OCI-LY1 (cell line): Measurements from ENCODE around the gene SLC22A17.

Source experiments
- H2AFZ ChIP-seq: fragments of 200-600 bp; sonication (generic), shearing (Covaris generic); 2 replicates; pipeline ENCODE4 v1.6.0; 2014; ENCODE audit warnings: antibody characterized with exemption, mild to moderate bottlenecking, low read length
- H3F3A ChIP-seq: fragments of 200-600 bp; sonication (generic), shearing (Covaris generic); 2 replicates; pipeline ENCODE4 v1.6.0; 2014; ENCODE audit warnings: mild to moderate bottlenecking, antibody characterized with exemption, low read length, moderate library complexity; ENCODE audit not compliant: insufficient read depth
- H3K27ac ChIP-seq: fragments of 200-600 bp; sonication (generic); 2 replicates; pipeline ENCODE4 v1.5.1; 2014; ENCODE audit warnings: low read length, mixed run types, mild to moderate bottlenecking, low read depth; ENCODE audit not compliant: poor library complexity, severe bottlenecking
- H3K27me3 ChIP-seq: fragments of 200-600 bp; sonication (generic); 2 replicates; pipeline ENCODE4 v1.6.0; 2014; ENCODE audit warnings: antibody characterized with exemption, mild to moderate bottlenecking, low read length, moderate library complexity; ENCODE audit not compliant: insufficient read depth
- H3K36me3 ChIP-seq: fragments of 200-600 bp; sonication (generic); 2 replicates; pipeline ENCODE4 v1.6.1; 2014; ENCODE audit warnings: mild to moderate bottlenecking, antibody characterized with exemption, low read length, moderate library complexity, mixed read lengths; ENCODE audit not compliant: insufficient read depth
- H3K4me1 ChIP-seq: fragments of 200-600 bp; sonication (generic); 2 replicates; pipeline ENCODE4 v1.5.1; 2014; ENCODE audit warnings: mild to moderate bottlenecking, low read length, moderate library complexity; ENCODE audit not compliant: insufficient read depth, severe bottlenecking
- H3K4me2 ChIP-seq: fragments of 200-600 bp; sonication (generic), shearing (Covaris generic); 2 replicates; pipeline ENCODE4 v1.6.1; 2014; ENCODE audit warnings: low read length
- H3K4me3 ChIP-seq: fragments of 200-600 bp; sonication (generic); 2 replicates; pipeline ENCODE4 v1.5.1; 2014; ENCODE audit warnings: low read length, low read depth, mild to moderate bottlenecking, mixed read lengths; ENCODE audit not compliant: poor library complexity, severe bottlenecking
- H3K79me2 ChIP-seq: fragments of 200-600 bp; shearing (Covaris generic); 2 replicates; pipeline ENCODE4 v1.6.1; 2016; ENCODE audit warnings: mixed run types, low read length, mixed read lengths; ENCODE audit not compliant: insufficient read depth
- H3K9ac ChIP-seq: fragments of 200-600 bp; sonication (generic), shearing (Covaris generic); 2 replicates; pipeline ENCODE4 v1.6.1; 2014; ENCODE audit warnings: mild to moderate bottlenecking, low read length, mixed read lengths
- H3K9me2 ChIP-seq: fragments of 200-600 bp; sonication (generic), shearing (Covaris generic); 2 replicates; pipeline ENCODE4 v1.6.1; 2014; ENCODE audit warnings: low read depth, mild to moderate bottlenecking, low read length, mixed read lengths
- H3K9me3 ChIP-seq: fragments of 200-600 bp; shearing (Covaris generic); 2 replicates; pipeline ENCODE4 v1.6.1; 2014; ENCODE audit warnings: low read length, mixed read lengths
- H4K20me1 ChIP-seq: fragments of 200-600 bp; sonication (generic), shearing (Covaris generic); 2 replicates; pipeline ENCODE4 v1.6.0; 2016; ENCODE audit warnings: mild to moderate bottlenecking, low read length; ENCODE audit not compliant: insufficient read depth
- EZH2 ChIP-seq: fragments of 200-600 bp; sonication (generic), shearing (Covaris generic); IDR thresholded peaks from 2 replicates; pipeline ENCODE4 v1.8.0; 2017; ENCODE audit warnings: borderline replicate concordance, mixed run types, mild to moderate bottlenecking, antibody characterized with exemption, low read length, moderate library complexity, mixed read lengths
- TF ChIP-seq, protein P1 (sequence below): fragments of 200-600 bp; sonication (generic), shearing (Covaris generic); IDR thresholded peaks from 2 replicates; pipeline ENCODE4 v1.5.1; 2017; ENCODE audit warnings: mild to moderate bottlenecking, antibody characterized with exemption, low read length, moderate library complexity, mixed read lengths

The SLC22A17 gene

DNA sequence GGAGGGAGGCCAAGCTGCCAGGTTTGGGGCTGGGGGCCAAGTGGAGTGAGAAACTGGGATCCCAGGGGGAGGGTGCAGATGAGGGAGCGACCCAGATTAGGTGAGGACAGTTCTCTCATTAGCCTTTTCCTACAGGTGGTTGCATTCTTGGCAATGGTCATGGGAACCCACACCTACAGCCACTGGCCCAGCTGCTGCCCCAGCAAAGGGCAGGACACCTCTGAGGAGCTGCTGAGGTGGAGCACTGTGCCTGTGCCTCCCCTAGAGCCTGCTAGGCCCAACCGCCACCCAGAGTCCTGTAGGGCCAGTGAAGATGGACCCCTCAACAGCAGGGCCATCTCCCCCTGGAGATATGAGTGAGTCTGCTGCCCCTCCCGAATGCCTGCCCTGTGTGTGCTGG lies 20.4 kb upstream of the SLC22A17 start:
- no peak overlapping the region for H3K27ac ChIP-seq
- no peaks in the 10 kb centered on the region for H3K36me3 ChIP-seq
- H3K27me3 ChIP-seq: no peaks in the 10 kb centered on the region; the same call in 1 of the 2 replicates
- H4K20me1 ChIP-seq: no peaks in the 10 kb centered on the region
- H3K9ac ChIP-seq: no peak overlapping the region
- no peak overlapping the region for H2AFZ ChIP-seq
- H3K9me3 ChIP-seq: no peaks in the 10 kb centered on the region
- H3K79me2 ChIP-seq: no peaks in the 10 kb centered on the region
- H3K4me2 ChIP-seq: no peak overlapping the region
- H3K4me3 ChIP-seq: no peak overlapping the region
- no peaks in the 10 kb centered on the region for H3K9me2 ChIP-seq
- no peaks in the 10 kb centered on the region for H3F3A ChIP-seq
- TF ChIP-seq EZH2: no peak
- TF ChIP-seq, protein P1, sequence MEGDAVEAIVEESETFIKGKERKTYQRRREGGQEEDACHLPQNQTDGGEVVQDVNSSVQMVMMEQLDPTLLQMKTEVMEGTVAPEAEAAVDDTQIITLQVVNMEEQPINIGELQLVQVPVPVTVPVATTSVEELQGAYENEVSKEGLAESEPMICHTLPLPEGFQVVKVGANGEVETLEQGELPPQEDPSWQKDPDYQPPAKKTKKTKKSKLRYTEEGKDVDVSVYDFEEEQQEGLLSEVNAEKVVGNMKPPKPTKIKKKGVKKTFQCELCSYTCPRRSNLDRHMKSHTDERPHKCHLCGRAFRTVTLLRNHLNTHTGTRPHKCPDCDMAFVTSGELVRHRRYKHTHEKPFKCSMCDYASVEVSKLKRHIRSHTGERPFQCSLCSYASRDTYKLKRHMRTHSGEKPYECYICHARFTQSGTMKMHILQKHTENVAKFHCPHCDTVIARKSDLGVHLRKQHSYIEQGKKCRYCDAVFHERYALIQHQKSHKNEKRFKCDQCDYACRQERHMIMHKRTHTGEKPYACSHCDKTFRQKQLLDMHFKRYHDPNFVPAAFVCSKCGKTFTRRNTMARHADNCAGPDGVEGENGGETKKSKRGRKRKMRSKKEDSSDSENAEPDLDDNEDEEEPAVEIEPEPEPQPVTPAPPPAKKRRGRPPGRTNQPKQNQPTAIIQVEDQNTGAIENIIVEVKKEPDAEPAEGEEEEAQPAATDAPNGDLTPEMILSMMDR: no peak
- H3K4me1 ChIP-seq: no peaks in the 10 kb centered on the region

DNA sequence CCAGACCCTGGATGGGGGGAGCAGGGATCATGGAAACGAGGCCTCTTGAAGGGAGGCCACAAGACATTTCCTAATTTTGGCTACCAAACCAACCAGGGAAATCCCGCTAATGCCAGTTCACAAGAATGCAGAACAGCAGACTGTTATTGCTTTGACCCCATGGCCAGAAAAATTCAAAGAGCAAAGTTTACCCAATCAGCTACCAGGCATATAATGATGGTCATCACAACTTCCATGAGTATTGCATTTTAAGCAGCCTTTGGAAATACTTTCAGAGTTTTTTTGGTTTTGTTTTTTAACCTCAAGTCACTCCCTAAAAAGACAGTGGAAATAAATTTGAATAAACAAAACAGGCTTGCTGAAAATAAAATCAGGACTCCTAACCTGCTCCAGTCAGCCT lies 19.8 kb upstream of the SLC22A17 start, which contains the start of gene IL25:
Gene IL25, plus strand, starts transcription at position 301 of the 400 bp plus-strand sequence.
- Histone ChIP-seq H3K9me2 (no peaks in the 10 kb centered on the region), H2AFZ (no peak within 1 kb of the TSS), H4K20me1 (no peaks in the 10 kb centered on the region), H3K9ac (no peak within 1 kb of the TSS), H3K4me3 (no peak within 1 kb of the TSS), H3K4me2 (no peak within 1 kb of the TSS), H3K4me1 (no peaks in the 10 kb centered on the region), H3K27ac (no peak within 1 kb of the TSS), H3K79me2 (no peaks in the 10 kb centered on the region), H3F3A (no peaks in the 10 kb centered on the region), H3K27me3 (no peaks in the 10 kb centered on the region; the same call in 1 of the 2 replicates), H3K9me3 (no peaks in the 10 kb centered on the region), H3K36me3 (no peaks in the 10 kb centered on the region)
- TF ChIP-seq EZH2: no peak
- TF ChIP-seq, protein P1: no peak

DNA sequence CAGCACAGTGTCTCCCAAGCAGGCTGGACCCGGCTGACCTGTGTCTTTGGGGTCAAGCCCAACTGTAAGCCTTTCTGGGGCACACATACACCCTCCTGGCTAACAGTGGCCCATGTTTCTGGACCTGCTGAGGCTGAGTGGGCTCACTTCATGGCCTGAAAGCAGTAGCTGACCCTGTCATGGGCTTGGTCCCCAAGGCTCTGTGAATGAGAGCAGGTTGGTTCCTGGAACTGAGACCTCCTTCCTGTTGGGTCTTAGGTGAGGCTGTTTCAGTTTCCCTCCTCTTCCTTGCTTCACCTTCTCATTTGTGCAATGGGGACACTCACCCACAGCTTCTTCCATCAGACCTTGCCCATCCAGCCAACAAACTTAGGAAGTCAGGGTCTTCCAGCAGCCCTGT lies 19.2 kb upstream of the SLC22A17 start:
- Histone ChIP-seq H3K27ac (no peak overlapping the region), H3F3A (no peaks in the 10 kb centered on the region), H3K79me2 (no peaks in the 10 kb centered on the region), H3K4me3 (no peak overlapping the region), H3K4me1 (no peaks in the 10 kb centered on the region), H3K9ac (no peak overlapping the region), H3K36me3 (no peaks in the 10 kb centered on the region), H3K4me2 (no peak overlapping the region), H3K9me3 (no peaks in the 10 kb centered on the region), H3K27me3 (no peaks in the 10 kb centered on the region), H4K20me1 (no peaks in the 10 kb centered on the region), H3K9me2 (no peaks in the 10 kb centered on the region), H2AFZ (no peak overlapping the region)
- TF ChIP-seq EZH2: no peak
- TF ChIP-seq, protein P1: no peak
